Measurements from ENCODE around the gene ZSWIM8.

- TF ChIP-seq CTCF (optimal IDR thresholded peaks at IDR 0.05 in 1 of 3, IDR thresholded peaks at IDR 0.05 in 1 of 3, conservative IDR thresholded peaks at IDR 0.05 in 1 of 3; ENCODE audit: extremely low read depth in 1 of 3, insufficient read depth in 2 of 3, low read length in 3 of 3) (no peak), EZH2 (IDR thresholded peaks at IDR 0.05; ENCODE audit: low read length) (no peak)
Observed at GRCh38 chr10:73810358-73810734, 24.9 kb downstream of the ZSWIM8 start.
